Measurements from ENCODE around the gene TYRO3.

GRCh38 chr15:41606997-41607396, 48.0 kb downstream of the TYRO3 start:
- no peak for TF ChIP-seq POLR2A (IDR thresholded peaks at IDR 0.05; ENCODE audit: low read length)
- no peak for TF ChIP-seq GATA1 (IDR thresholded peaks at IDR 0.05; ENCODE audit: low read depth, low read length)

Measured in erythroblast (primary cell).